Activated naive CD8-positive, alpha-beta T cell treated with anti-CD3 and anti-CD28 coated beads for 36 hours (primary cell): Measurements from ENCODE around the gene FAM168A. TPM values are rescaled to one million over a fixed set of nuclear protein-coding genes. Genes with fewer than 3 reads are reported as not detected.

ENCODE experiments used
- DNase-seq: peaks from one replicate; pipeline ENCODE4 v3.0.0; 2021
- H3K27ac Mint-ChIP-seq: one replicate; pipeline ENCODE4 v1.8.0; 2022; ENCODE audit warnings: mild to moderate bottlenecking, moderate library complexity, mixed read lengths
- H3K27me3 Mint-ChIP-seq: one replicate; pipeline ENCODE4 v1.8.0; 2022; ENCODE audit warnings: mild to moderate bottlenecking, mixed read lengths
- H3K36me3 Mint-ChIP-seq: one replicate; pipeline ENCODE4 v1.8.0; 2021; ENCODE audit warnings: mild to moderate bottlenecking, mixed read lengths
- H3K4me1 Mint-ChIP-seq: one replicate; pipeline ENCODE4 v1.8.0; 2021; ENCODE audit warnings: mixed read lengths
- H3K4me3 Mint-ChIP-seq: one replicate; pipeline ENCODE4 v1.8.0; 2022; ENCODE audit warnings: mild to moderate bottlenecking, moderate library complexity, mixed read lengths
- H3K9me3 Mint-ChIP-seq: one replicate; pipeline ENCODE4 v1.8.0; 2022; ENCODE audit warnings: mixed read lengths
- total RNA-seq, 2 experiments: library from RNA; stranded (reverse); gene quantifications; one replicate each; pipeline ENCODE4 v1.2.3, GENCODE V29; 2021

Gene FAM168A
- total RNA-seq, 2 experiments from 2014 or later = 11.3 to 11.7 TPM

GRCh38 chr11:73380331-73380730 lies 217.6 kb downstream of the FAM168A start:
- Mint-ChIP-seq H3K4me3 (no peak overlapping the region), H3K27ac (no peak overlapping the region), H3K27me3 (no peaks in the 10 kb centered on the region), H3K9me3 (no peaks in the 10 kb centered on the region), H3K4me1 (peaks cover 68% of the 10 kb centered on the region), H3K36me3 (peaks cover 7% of the 10 kb centered on the region)
- no peak for DNase-seq

GRCh38 chr11:73379189-73379880 lies 218.6 kb downstream of the FAM168A start:
- H3K27ac Mint-ChIP-seq = no peak overlapping the region
- no peak for DNase-seq
- no peak overlapping the region for H3K4me3 Mint-ChIP-seq
- H3K9me3 Mint-ChIP-seq = no peaks in the 10 kb centered on the region
- H3K4me1 Mint-ChIP-seq = peaks cover 61% of the 10 kb centered on the region
- no peaks in the 10 kb centered on the region for H3K27me3 Mint-ChIP-seq
- H3K36me3 Mint-ChIP-seq = peaks cover 7% of the 10 kb centered on the region

- H3K36me3 Mint-ChIP-seq = peaks cover 7% of the 10 kb centered on the region
- peak overlapping the region; percentile 97 for H3K4me3 Mint-ChIP-seq
- H3K9me3 Mint-ChIP-seq = no peaks in the 10 kb centered on the region
- H3K27ac Mint-ChIP-seq = peak overlapping the region; percentile 91
- H3K4me1 Mint-ChIP-seq = peaks cover 44% of the 10 kb centered on the region
- H3K27me3 Mint-ChIP-seq = no peaks in the 10 kb centered on the region
- peak; percentile 67 for DNase-seq
Observed at GRCh38 chr11:73376803-73377629, 220.9 kb downstream of the FAM168A start.

- Mint-ChIP-seq H3K36me3 (peaks cover 7% of the 10 kb centered on the region), H3K4me1 (peaks cover 41% of the 10 kb centered on the region)
Observed at GRCh38 chr11:73376160-73376802, 221.6 kb downstream of the FAM168A start, which contains the start of gene RELT. RELT (plus strand) TSS chr11:73376399; CDS start chr11:73389137, 12,738 bp downstream.

GRCh38 chr11:73375830-73376159 lies 222.1 kb downstream of the FAM168A start:
- Mint-ChIP-seq H3K27me3 (no peaks in the 10 kb centered on the region), H3K9me3 (no peaks in the 10 kb centered on the region), H3K4me1 (peaks cover 37% of the 10 kb centered on the region), H3K4me3 (peak overlapping the region; percentile 43), H3K27ac (peak overlapping the region; percentile 74), H3K36me3 (peaks cover 7% of the 10 kb centered on the region)
- no peak for DNase-seq

More at GRCh38 chr11:73376160-73376802, 221.6 kb downstream of the FAM168A start, which contains the start of gene RELT:
- Mint-ChIP-seq H3K27me3 (no peaks in the 10 kb centered on the region), H3K27ac (peak within 1 kb of the TSS; percentile 91), H3K4me3 (peak within 1 kb of the TSS; percentile 97), H3K9me3 (no peaks in the 10 kb centered on the region)
- peak; percentile 97 for DNase-seq

GRCh38 chr11:73374151-73374550 lies 223.8 kb downstream of the FAM168A start:
- Mint-ChIP-seq H3K27ac (no peak overlapping the region), H3K4me3 (no peak overlapping the region), H3K9me3 (no peaks in the 10 kb centered on the region), H3K36me3 (peaks cover 7% of the 10 kb centered on the region), H3K27me3 (no peaks in the 10 kb centered on the region), H3K4me1 (peaks cover 29% of the 10 kb centered on the region)
- DNase-seq = no peak

- no peaks in the 10 kb centered on the region for H3K27me3 Mint-ChIP-seq
- H3K4me3 Mint-ChIP-seq = no peak overlapping the region
- DNase-seq = no peak
- H3K4me1 Mint-ChIP-seq = peaks cover 18% of the 10 kb centered on the region
- no peak overlapping the region for H3K27ac Mint-ChIP-seq
- no peaks in the 10 kb centered on the region for H3K9me3 Mint-ChIP-seq
- H3K36me3 Mint-ChIP-seq = peaks cover 7% of the 10 kb centered on the region
Observed at GRCh38 chr11:73372375-73372993, 225.4 kb downstream of the FAM168A start.

GRCh38 chr11:73367482-73368024 lies 230.4 kb downstream of the FAM168A start:
- Mint-ChIP-seq H3K27ac (no peak overlapping the region), H3K4me3 (no peak overlapping the region)
- peak; percentile 18 for DNase-seq

GRCh38 chr11:73366953-73367352 lies 231.0 kb downstream of the FAM168A start:
- no peak for DNase-seq
- Mint-ChIP-seq H3K27me3 (no peaks in the 10 kb centered on the region), H3K9me3 (no peaks in the 10 kb centered on the region), H3K27ac (peak overlapping the region; percentile 14), H3K4me1 (peaks cover 21% of the 10 kb centered on the region), H3K4me3 (no peak overlapping the region), H3K36me3 (no peaks in the 10 kb centered on the region)

More at GRCh38 chr11:73367482-73368024, 230.4 kb downstream of the FAM168A start:
- Mint-ChIP-seq H3K9me3 (no peaks in the 10 kb centered on the region), H3K36me3 (no peaks in the 10 kb centered on the region), H3K4me1 (peaks cover 21% of the 10 kb centered on the region), H3K27me3 (no peaks in the 10 kb centered on the region)

GRCh38 chr11:73366265-73366610 lies 231.7 kb downstream of the FAM168A start:
- no peak for DNase-seq
- peak overlapping the region; percentile 82 for H3K27ac Mint-ChIP-seq
- no peaks in the 10 kb centered on the region for H3K27me3 Mint-ChIP-seq

GRCh38 chr11:73365352-73366264 lies 232.3 kb downstream of the FAM168A start:
- Mint-ChIP-seq H3K27ac (peak overlapping the region; percentile 82), H3K4me1 (peaks cover 21% of the 10 kb centered on the region), H3K9me3 (no peaks in the 10 kb centered on the region), H3K36me3 (no peaks in the 10 kb centered on the region), H3K27me3 (no peaks in the 10 kb centered on the region), H3K4me3 (no peak overlapping the region)
- no peak for DNase-seq

More at GRCh38 chr11:73366265-73366610, 231.7 kb downstream of the FAM168A start:
- Mint-ChIP-seq H3K9me3 (no peaks in the 10 kb centered on the region), H3K36me3 (no peaks in the 10 kb centered on the region), H3K4me1 (peaks cover 21% of the 10 kb centered on the region), H3K4me3 (no peak overlapping the region)

GRCh38 chr11:73363147-73363546 lies 234.8 kb downstream of the FAM168A start:
- H3K9me3 Mint-ChIP-seq = no peaks in the 10 kb centered on the region
- no peaks in the 10 kb centered on the region for H3K27me3 Mint-ChIP-seq
- no peaks in the 10 kb centered on the region for H3K36me3 Mint-ChIP-seq
- H3K4me3 Mint-ChIP-seq = no peak overlapping the region
- no peak overlapping the region for H3K27ac Mint-ChIP-seq
- H3K4me1 Mint-ChIP-seq = peaks cover 21% of the 10 kb centered on the region
- no peak for DNase-seq

GRCh38 chr11:73361953-73362776 lies 235.7 kb downstream of the FAM168A start:
- Mint-ChIP-seq H3K36me3 (no peaks in the 10 kb centered on the region), H3K9me3 (no peaks in the 10 kb centered on the region), H3K4me1 (peaks cover 14% of the 10 kb centered on the region), H3K4me3 (no peak overlapping the region), H3K27me3 (no peaks in the 10 kb centered on the region), H3K27ac (no peak overlapping the region)
- DNase-seq = no peak
